PC-9 (cell line): ENCODE measurements around the gene KLK3. TPM values are rescaled to one million over a fixed set of nuclear protein-coding genes. Genes with fewer than 3 reads are reported as not detected.

Experiments used
- BruUV-seq: library from RNA; stranded (reverse); fragments of 400-500 nt; replicated peaks from 2 replicates; lab custom pipeline; 2021; lab: Mats Ljungman, UMichigan
- CTCF ChIA-PET: fragments of 300-600 bp; sonication (Branson Sonifier 250); formaldehyde crosslinking; loops from one replicate; lab custom pipeline; 2022; ENCODE audit warnings: antibody characterized with exemption; lab: Charles Lee
- POLR2A ChIA-PET: fragments of 300-600 bp; sonication (Branson Sonifier 250); formaldehyde crosslinking; loops from one replicate; lab custom pipeline; 2022; ENCODE audit warnings: antibody characterized with exemption; ENCODE audit not compliant: unreplicated experiment; lab: Charles Lee
- DNase-seq, 2 experiments: peaks; one replicate each; pipeline versions ENCODE4 v3.0.0 to v3.0.0-alpha.2; 2015 to 2022; ENCODE audit warnings: mixed read lengths in 1 of 2
- H2AFZ ChIP-seq: fragments of 200-600 bp; sonication (generic); 2 replicates; pipeline ENCODE4 v1.8.1; 2017; ENCODE audit warnings: antibody characterized with exemption
- H3F3A ChIP-seq: fragments of 200-600 bp; sonication (generic); 2 replicates; pipeline ENCODE4 v1.8.1; 2017; ENCODE audit warnings: antibody characterized with exemption, mild to moderate bottlenecking, low read depth; ENCODE audit not compliant: insufficient read depth
- H3K27ac ChIP-seq: fragments of 200-600 bp; sonication (generic); 2 replicates; pipeline ENCODE4 v1.6.1; 2016; ENCODE audit warnings: mixed run types
- H3K27me3 ChIP-seq: fragments of 200-600 bp; sonication (generic); 2 replicates; pipeline ENCODE4 v1.6.1; 2016; ENCODE audit warnings: low read depth, mixed run types; ENCODE audit not compliant: insufficient read depth
- H3K36me3 ChIP-seq: fragments of 200-600 bp; sonication (generic); 2 replicates; pipeline ENCODE4 v1.6.1; 2016; ENCODE audit warnings: low read depth, mixed run types
- H3K4me1 ChIP-seq: fragments of 200-600 bp; sonication (generic); replicated peaks from 2 replicates; pipeline ENCODE4 v1.6.1; 2016; ENCODE audit warnings: mixed run types; ENCODE audit not compliant: insufficient read depth
- H3K4me2 ChIP-seq: fragments of 200-600 bp; sonication (generic); 2 replicates; pipeline ENCODE4 v1.6.1; 2017; ENCODE audit warnings: mixed run types
- H3K4me3 ChIP-seq: fragments of 200-600 bp; sonication (generic); 2 replicates; pipeline ENCODE4 v1.6.1; 2016; ENCODE audit warnings: mixed run types
- H3K79me2 ChIP-seq: fragments of 200-600 bp; sonication (generic); 2 replicates; pipeline ENCODE4 v1.6.1; 2017; ENCODE audit warnings: low read depth, mixed run types
- H3K9me2 ChIP-seq: fragments of 200-600 bp; sonication (generic); 2 replicates; pipeline ENCODE4 v1.8.1; 2017; ENCODE audit warnings: mild to moderate bottlenecking; ENCODE audit not compliant: insufficient read depth
- H3K9me3 ChIP-seq: fragments of 200-600 bp; sonication (generic); 2 replicates; pipeline ENCODE4 v1.8.1; 2016; ENCODE audit warnings: low read depth; ENCODE audit not compliant: insufficient read depth
- H4K20me1 ChIP-seq: fragments of 200-600 bp; sonication (generic); 2 replicates; pipeline ENCODE4 v1.8.1; 2017; ENCODE audit not compliant: insufficient read depth
- CTCF ChIP-seq: fragments of 200-600 bp; sonication (generic); conservative IDR thresholded peaks from 2 replicates; pipeline ENCODE4 v1.6.1; 2017; ENCODE audit warnings: mixed run types, antibody characterized with exemption, mild to moderate bottlenecking, moderate library complexity
- EZH2 ChIP-seq: fragments of 200-600 bp; sonication (generic); IDR thresholded peaks from 2 replicates; pipeline ENCODE4 v1.8.0; 2017; ENCODE audit warnings: antibody characterized with exemption, low read depth
- intact Hi-C: fragments of 100-400 bp; cut with micrococcal nuclease; formaldehyde crosslinking; loops from one replicate; pipeline ENCODE4 v1.10.0; 2022; ENCODE audit not compliant: unreplicated experiment
- total RNA-seq: library from RNA; stranded (reverse); gene quantifications from 2 replicates; pipeline ENCODE4 v1.2.3, GENCODE V29; 2021

KLK3 gene
- total RNA-seq, 1 experiment from 2014 or later: not detected

GRCh38 chr19:50826492-50827240, 28.0 kb upstream of the KLK3 start:
- Histone ChIP-seq H3K4me1 (0 out of 2 replicates have a peak, but pooled peaks cover 7% of the 10 kb centered on the region), H3K27me3 (peaks cover 79% of the 10 kb centered on the region), H3K9me3 (no peaks in the 10 kb centered on the region), H3K9me2 (no peaks in the 10 kb centered on the region), H3K4me3 (no peak overlapping the region), H4K20me1 (no peaks in the 10 kb centered on the region), H3F3A (no peaks in the 10 kb centered on the region), H3K27ac (no peak overlapping the region), H2AFZ (no peak overlapping the region), H3K4me2 (no peak overlapping the region), H3K79me2 (no peaks in the 10 kb centered on the region), H3K36me3 (no peaks in the 10 kb centered on the region)
- intact Hi-C loops: no loop called here
- no TSS peak for BruUV-seq
- no peak for TF ChIP-seq EZH2
- no peak for TF ChIP-seq CTCF
- no peak for DNase-seq
- POLR2A ChIA-PET: no interaction called here
- CTCF ChIA-PET: no interaction called here

DNA sequence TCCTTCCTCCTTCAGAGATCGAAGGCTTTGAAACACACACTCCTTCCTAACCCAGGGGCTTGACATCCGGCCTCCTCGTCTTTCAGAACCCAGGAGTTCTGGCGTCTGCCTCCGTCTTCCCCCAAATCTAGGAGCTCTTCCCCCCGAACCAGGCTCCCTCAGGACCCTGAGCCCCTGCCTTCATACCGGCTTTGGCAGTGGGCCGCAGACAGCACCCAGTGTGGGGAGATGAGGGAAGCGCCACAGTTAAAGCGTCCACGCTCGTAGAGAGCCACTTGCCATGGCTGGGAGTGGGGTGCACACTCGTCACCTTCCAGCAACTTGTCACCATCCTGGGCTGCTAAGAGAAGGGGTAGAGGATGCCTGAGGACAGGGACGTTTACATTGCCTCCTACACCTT, 27.2 kb upstream of the KLK3 start:
- no peak overlapping the region for H2AFZ ChIP-seq
- H3K36me3 ChIP-seq: no peaks in the 10 kb centered on the region
- H4K20me1 ChIP-seq: no peaks in the 10 kb centered on the region
- H3K27me3 ChIP-seq: peaks cover 77% of the 10 kb centered on the region
- ChIA-PET CTCF (no interaction called here), POLR2A (no interaction called here)
- H3K27ac ChIP-seq: no peak overlapping the region
- H3F3A ChIP-seq: no peaks in the 10 kb centered on the region
- no peak overlapping the region for H3K4me3 ChIP-seq
- 0 out of 2 replicates have a peak, but pooled peaks cover 7% of the 10 kb centered on the region for H3K4me1 ChIP-seq
- no peaks in the 10 kb centered on the region for H3K9me3 ChIP-seq
- H3K4me2 ChIP-seq: no peak overlapping the region
- H3K79me2 ChIP-seq: no peaks in the 10 kb centered on the region
- no peaks in the 10 kb centered on the region for H3K9me2 ChIP-seq
- no peak for DNase-seq
- intact Hi-C loops: no loop called here
- BruUV-seq: no TSS peak
- no peak for TF ChIP-seq CTCF

DNA sequence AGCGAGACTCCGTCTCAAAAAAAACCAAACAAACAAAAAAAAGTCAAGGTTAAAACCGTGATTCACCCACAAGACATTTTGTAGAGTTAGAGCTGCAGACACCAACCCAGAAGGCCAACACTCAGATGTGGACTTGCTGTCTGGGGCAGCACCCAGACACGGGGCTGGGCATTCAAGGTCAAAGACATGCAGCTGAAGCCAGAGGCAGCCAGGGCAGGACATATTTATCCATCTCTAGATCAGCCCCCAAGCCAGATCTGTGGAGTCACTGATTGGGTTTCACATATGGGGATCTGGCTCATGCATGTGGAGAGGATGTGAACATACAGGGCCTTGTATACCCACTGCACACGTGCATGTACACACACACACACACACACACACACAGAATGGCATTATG, 24.9 kb upstream of the KLK3 start:
- H3K4me3 ChIP-seq: no peak overlapping the region
- H3K4me2 ChIP-seq: no peak overlapping the region
- BruUV-seq: no TSS peak
- no peaks in the 10 kb centered on the region for H3K9me3 ChIP-seq
- no peaks in the 10 kb centered on the region for H3K9me2 ChIP-seq
- H3K4me1 ChIP-seq: peaks cover 7% of the 10 kb centered on the region; the same call in 1 of the 2 replicates
- ChIA-PET CTCF (no interaction called here), POLR2A (no interaction called here)
- intact Hi-C loops: no loop called here
- H3K36me3 ChIP-seq: no peaks in the 10 kb centered on the region
- H3F3A ChIP-seq: no peaks in the 10 kb centered on the region; the same call in 1 of the 2 replicates
- H3K79me2 ChIP-seq: no peaks in the 10 kb centered on the region
- peaks cover 54% of the 10 kb centered on the region for H3K27me3 ChIP-seq
- DNase-seq: no peak
- no peak overlapping the region for H3K27ac ChIP-seq
- H2AFZ ChIP-seq: no peak overlapping the region
- no peaks in the 10 kb centered on the region for H4K20me1 ChIP-seq
- no peak for TF ChIP-seq CTCF
- TF ChIP-seq EZH2: no peak
